ENCODE data around the gene ETNK1. TPM values are rescaled to one million over a fixed set of nuclear protein-coding genes. Genes with fewer than 3 reads are reported as not detected.
"Not testable (repeated sequence)": the region's sequence is repeated elsewhere in the genome, so short reads cannot be mapped to it uniquely, and the experiment has no call there.

The ETNK1 gene
- polyA plus RNA-seq, 1 experiment: 22.8 TPM

- Histone ChIP-seq H3K9me3 (ENCODE audit: control insufficient read depth, insufficient read depth, low read length) (no peaks in the 10 kb centered on the region), H3K27me3 (ENCODE audit: control insufficient read depth, insufficient read depth, low read length) (no peaks in the 10 kb centered on the region), H3K27ac (ENCODE audit: low read depth, low read length) (no peak overlapping the region), H3K4me3 (ENCODE audit: low read depth, low read length) (no peak overlapping the region)
- no peak for TF ChIP-seq CTCF (IDR thresholded peaks at IDR 0.05; ENCODE audit: low read depth, low read length)
- ChIA-PET POLR2A (no interaction called here), CTCF (no interaction called here)
- no peak for DNase-seq (ENCODE audit: low read depth, low spot score)
These were observed 24.8 kb upstream of the ETNK1 start for GRCh38 chr12:22600181-22600580.

GRCh38 chr12:22609501-22609900 lies 15.5 kb upstream of the ETNK1 start:
- CTCF ChIA-PET: no interaction called here
- TF ChIP-seq CTCF (IDR thresholded peaks at IDR 0.05; ENCODE audit: low read depth, low read length): no peak
- no peak for DNase-seq (ENCODE audit: low read depth, low spot score)

GRCh38 chr12:22610131-22610530 lies 14.8 kb upstream of the ETNK1 start:
- TF ChIP-seq CTCF (IDR thresholded peaks at IDR 0.05; ENCODE audit: low read depth, low read length): no peak
- DNase-seq (ENCODE audit: low read depth, low spot score): no peak
- Histone ChIP-seq H3K9me3 (ENCODE audit: control insufficient read depth, insufficient read depth, low read length) (no peaks in the 10 kb centered on the region), H3K27ac (ENCODE audit: low read depth, low read length) (no peak overlapping the region), H3K4me3 (ENCODE audit: low read depth, low read length) (no peak overlapping the region), H3K27me3 (ENCODE audit: control insufficient read depth, insufficient read depth, low read length) (no peaks in the 10 kb centered on the region)
- POLR2A ChIA-PET: interaction anchor here (0.6 kb wide), 1 partner anchor 154 kb away, joined by 4 read pairs; no protein-coding TSS in a partner anchor
- CTCF ChIA-PET: no interaction called here

More at GRCh38 chr12:22609501-22609900, 15.5 kb upstream of the ETNK1 start:
- POLR2A ChIA-PET: interaction anchor here (0.6 kb wide), 1 partner anchor 154 kb away, joined by 4 read pairs; no protein-coding TSS in a partner anchor
- Histone ChIP-seq H3K27ac (ENCODE audit: low read depth, low read length) (no peak overlapping the region), H3K4me3 (ENCODE audit: low read depth, low read length) (no peak overlapping the region), H3K27me3 (ENCODE audit: control insufficient read depth, insufficient read depth, low read length) (no peaks in the 10 kb centered on the region), H3K9me3 (ENCODE audit: control insufficient read depth, insufficient read depth, low read length) (no peaks in the 10 kb centered on the region)

GRCh38 chr12:22612822-22613221 lies 12.1 kb upstream of the ETNK1 start:
- POLR2A ChIA-PET; H3K27ac ChIP-seq (ENCODE audit: low read depth, low read length); H3K9me3 ChIP-seq (ENCODE audit: control insufficient read depth, insufficient read depth, low read length); H3K27me3 ChIP-seq (ENCODE audit: control insufficient read depth, insufficient read depth, low read length); H3K4me3 ChIP-seq (ENCODE audit: low read depth, low read length); CTCF ChIA-PET; DNase-seq (ENCODE audit: low read depth, low spot score): not testable (repeated sequence)

- ChIA-PET CTCF (no interaction called here), POLR2A (no interaction called here)
- H3K27ac ChIP-seq (ENCODE audit: low read depth, low read length): no peak overlapping the region
- no peak for DNase-seq (ENCODE audit: low read depth, low spot score)
- no peaks in the 10 kb centered on the region for H3K27me3 ChIP-seq (ENCODE audit: control insufficient read depth, insufficient read depth, low read length)
- H3K9me3 ChIP-seq (ENCODE audit: control insufficient read depth, insufficient read depth, low read length): no peaks in the 10 kb centered on the region
- H3K4me3 ChIP-seq (ENCODE audit: low read depth, low read length): no peak overlapping the region
- TF ChIP-seq CTCF (IDR thresholded peaks at IDR 0.05; ENCODE audit: low read depth, low read length): no peak
These were observed 8.9 kb upstream of the ETNK1 start for GRCh38 chr12:22615963-22616501.

- TF ChIP-seq CTCF (IDR thresholded peaks at IDR 0.05; ENCODE audit: low read depth, low read length): no peak
- no peaks in the 10 kb centered on the region for H3K27me3 ChIP-seq (ENCODE audit: control insufficient read depth, insufficient read depth, low read length)
- ChIA-PET POLR2A (no interaction called here), CTCF (no interaction called here)
- H3K27ac ChIP-seq (ENCODE audit: low read depth, low read length): no peak overlapping the region
- no peaks in the 10 kb centered on the region for H3K9me3 ChIP-seq (ENCODE audit: control insufficient read depth, insufficient read depth, low read length)
- H3K4me3 ChIP-seq (ENCODE audit: low read depth, low read length): no peak overlapping the region
- DNase-seq (ENCODE audit: low read depth, low spot score): no peak
These were observed 7.3 kb upstream of the ETNK1 start for GRCh38 chr12:22617630-22618029.

Data from AG04450 (cell line).